ENCODE data around the gene RHOT2.

Gene RHOT2

GRCh38 chr16:679814-680624 is 12.1 kb downstream of the RHOT2 start, which contains the start of gene STUB1:
Gene STUB1 (plus strand): TSS chr16:680410. CDS start chr16:680526, 116 bp downstream.
- DNase-seq (ENCODE audit: low read depth) = peak; percentile 91
- peak within 1 kb of the TSS; percentile 83 for H3K4me3 ChIP-seq (ENCODE audit: low read depth, low read length)
- TF ChIP-seq, protein P1, sequence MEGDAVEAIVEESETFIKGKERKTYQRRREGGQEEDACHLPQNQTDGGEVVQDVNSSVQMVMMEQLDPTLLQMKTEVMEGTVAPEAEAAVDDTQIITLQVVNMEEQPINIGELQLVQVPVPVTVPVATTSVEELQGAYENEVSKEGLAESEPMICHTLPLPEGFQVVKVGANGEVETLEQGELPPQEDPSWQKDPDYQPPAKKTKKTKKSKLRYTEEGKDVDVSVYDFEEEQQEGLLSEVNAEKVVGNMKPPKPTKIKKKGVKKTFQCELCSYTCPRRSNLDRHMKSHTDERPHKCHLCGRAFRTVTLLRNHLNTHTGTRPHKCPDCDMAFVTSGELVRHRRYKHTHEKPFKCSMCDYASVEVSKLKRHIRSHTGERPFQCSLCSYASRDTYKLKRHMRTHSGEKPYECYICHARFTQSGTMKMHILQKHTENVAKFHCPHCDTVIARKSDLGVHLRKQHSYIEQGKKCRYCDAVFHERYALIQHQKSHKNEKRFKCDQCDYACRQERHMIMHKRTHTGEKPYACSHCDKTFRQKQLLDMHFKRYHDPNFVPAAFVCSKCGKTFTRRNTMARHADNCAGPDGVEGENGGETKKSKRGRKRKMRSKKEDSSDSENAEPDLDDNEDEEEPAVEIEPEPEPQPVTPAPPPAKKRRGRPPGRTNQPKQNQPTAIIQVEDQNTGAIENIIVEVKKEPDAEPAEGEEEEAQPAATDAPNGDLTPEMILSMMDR (IDR thresholded peaks at IDR 0.05; ENCODE audit: insufficient read depth, low read depth, low read length, missing control alignments) = no peak

DNA sequence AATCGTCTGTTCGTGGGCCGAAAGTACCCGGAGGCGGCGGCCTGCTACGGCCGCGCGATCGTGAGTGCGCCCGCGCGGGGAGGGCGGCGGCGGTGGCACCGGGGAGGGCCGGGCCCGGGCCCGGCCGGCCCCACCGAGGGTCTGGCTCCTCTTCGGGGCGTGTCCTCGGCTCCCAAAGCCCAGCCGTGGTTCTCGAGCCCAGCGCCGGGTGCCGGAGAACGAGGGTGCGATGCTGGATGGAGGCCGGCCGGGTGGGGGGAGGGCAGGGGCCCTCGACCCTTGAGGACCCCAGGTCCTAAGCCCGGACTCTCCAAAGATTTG is 12.7 kb downstream of the RHOT2 start:
- peak overlapping the region; percentile 83 for H3K4me3 ChIP-seq (ENCODE audit: low read depth, low read length)
- TF ChIP-seq, protein P1 (IDR thresholded peaks at IDR 0.05; ENCODE audit: insufficient read depth, low read depth, low read length, missing control alignments) = no peak
- no peak for DNase-seq (ENCODE audit: low read depth)

GRCh38 chr16:680967-681745 is 13.2 kb downstream of the RHOT2 start:
- TF ChIP-seq, protein P1 (IDR thresholded peaks at IDR 0.05; ENCODE audit: insufficient read depth, low read depth, low read length, missing control alignments) = no peak
- DNase-seq (ENCODE audit: low read depth) = peak; percentile 49
- H3K4me3 ChIP-seq (ENCODE audit: low read depth, low read length) = peak overlapping the region; percentile 83

DNA sequence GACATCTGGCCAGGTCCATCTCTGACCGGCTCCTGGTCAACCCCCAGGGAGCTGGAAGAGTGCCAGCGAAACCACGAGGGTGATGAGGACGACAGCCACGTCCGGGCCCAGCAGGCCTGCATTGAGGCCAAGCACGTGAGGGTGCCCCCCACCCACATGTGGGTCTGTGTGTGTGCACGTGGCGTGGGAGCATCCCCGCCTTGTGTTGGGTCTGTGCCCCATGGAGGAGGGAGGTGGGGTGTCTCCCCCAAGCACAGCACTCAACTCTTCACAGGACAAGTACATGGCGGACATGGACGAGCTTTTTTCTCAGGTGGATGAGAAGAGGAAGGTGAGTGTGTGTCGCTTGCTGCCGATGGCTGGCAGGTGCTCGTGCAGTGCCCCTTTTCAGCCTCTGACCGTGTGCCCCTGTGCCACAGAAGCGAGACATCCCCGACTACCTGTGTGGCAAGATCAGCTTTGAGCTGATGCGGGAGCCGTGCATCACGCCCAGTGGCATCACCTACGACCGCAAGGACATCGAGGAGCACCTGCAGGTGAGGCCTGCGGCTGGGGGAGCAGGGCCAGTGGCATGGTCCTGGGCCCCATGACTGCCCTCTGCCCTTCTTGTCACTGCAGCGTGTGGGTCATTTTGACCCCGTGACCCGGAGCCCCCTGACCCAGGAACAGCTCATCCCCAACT is 14.0 kb downstream of the RHOT2 start:
- TF ChIP-seq, protein P1 (IDR thresholded peaks at IDR 0.05; ENCODE audit: insufficient read depth, low read depth, low read length, missing control alignments) = no peak
- H3K4me3 ChIP-seq (ENCODE audit: low read depth, low read length) = no peak overlapping the region
- no peak for DNase-seq (ENCODE audit: low read depth)

GRCh38 chr16:682493-683395 is 14.8 kb downstream of the RHOT2 start:
- TF ChIP-seq, protein P1 (IDR thresholded peaks at IDR 0.05; ENCODE audit: insufficient read depth, low read depth, low read length, missing control alignments) = no peak
- peak overlapping the region; percentile 54 for H3K4me3 ChIP-seq (ENCODE audit: low read depth, low read length)
- DNase-seq (ENCODE audit: low read depth) = no peak
